HT1080 (cell line): ENCODE results near the gene NSG1. TPM values are rescaled to one million over a fixed set of nuclear protein-coding genes. Genes with fewer than 3 reads are reported as not detected.
"Not testable (repeated sequence)": the region's sequence is repeated elsewhere in the genome, so short reads cannot be mapped to it uniquely, and the experiment has no call there.

Experiments
- DNase-seq: peaks from one replicate; pipeline ENCODE4 v3.0.0-alpha.2; 2015; ENCODE audit warnings: low read depth
- total RNA-seq: library from RNA; depleted of rRNA; stranded (reverse); fragments of >200 nt; shearing (Covaris generic); gene quantifications from 2 replicates; pipeline ENCODE4 v1.2.3, GENCODE V29; 2014

NSG1 gene
- total RNA-seq, 1 experiment from 2014 or later: 0.61 TPM

GRCh38 chr4:4415806-4416805 is 29.2 kb downstream of the NSG1 start:
- no peak for DNase-seq

GRCh38 chr4:4416981-4417380 is 30.1 kb downstream of the NSG1 start:
- DNase-seq: no peak

- DNase-seq: no peak
Measured at GRCh38 chr4:4417886-4418285, 31.0 kb downstream of the NSG1 start.

- no peak for DNase-seq
Measured at GRCh38 chr4:4418676-4419390, 31.9 kb downstream of the NSG1 start.

- no peak for DNase-seq
Measured at GRCh38 chr4:4419896-4420295, 33.0 kb downstream of the NSG1 start.

- DNase-seq: no peak
Measured at GRCh38 chr4:4420421-4420820, 33.5 kb downstream of the NSG1 start.

GRCh38 chr4:4421356-4421755 is 34.5 kb downstream of the NSG1 start:
- no peak for DNase-seq

- DNase-seq: not testable (repeated sequence)
Measured at GRCh38 chr4:4422117-4422516, 35.2 kb downstream of the NSG1 start.

GRCh38 chr4:4422856-4423499 is 36.1 kb downstream of the NSG1 start:
- DNase-seq: no peak

GRCh38 chr4:4423706-4424498 is 37.0 kb downstream of the NSG1 start:
- DNase-seq: no peak

- no peak for DNase-seq
Measured at GRCh38 chr4:4424499-4425115, 37.7 kb downstream of the NSG1 start.

- no peak for DNase-seq
Measured at GRCh38 chr4:4425119-4425690, 38.3 kb downstream of the NSG1 start.

- no peak for DNase-seq
Measured at GRCh38 chr4:4425696-4426095, 38.8 kb downstream of the NSG1 start.

- DNase-seq: no peak
Measured at GRCh38 chr4:4426511-4427120, 39.7 kb downstream of the NSG1 start.

GRCh38 chr4:4427121-4427870 is 40.4 kb downstream of the NSG1 start:
- peak; percentile 36 for DNase-seq

GRCh38 chr4:4427886-4428285 is 41.0 kb downstream of the NSG1 start:
- no peak for DNase-seq

GRCh38 chr4:4428966-4429875 is 42.3 kb downstream of the NSG1 start:
- DNase-seq: no peak
